ENCODE results near the gene ADISSP.

Gene ADISSP

DNA sequence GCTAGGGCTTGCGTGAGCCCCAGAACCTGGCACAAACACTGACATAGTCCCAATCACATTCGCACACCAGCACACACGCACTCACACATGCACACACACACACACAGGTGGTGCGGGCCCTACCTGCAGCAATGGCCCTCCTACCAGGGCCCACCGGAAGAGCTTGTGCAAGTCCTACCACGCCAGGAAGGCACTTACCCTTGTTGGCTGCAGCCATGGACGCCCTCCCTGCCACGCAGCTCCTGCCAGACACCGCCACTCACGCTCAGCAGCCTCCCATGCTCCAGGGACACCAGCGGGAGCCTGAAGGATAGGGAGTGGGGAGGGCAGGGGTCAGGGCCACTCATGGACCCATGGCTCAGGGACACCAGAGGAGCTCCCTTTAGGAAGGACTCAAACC, 7.7 kb downstream of the ADISSP start:
- TF ChIP-seq ZNF70 (CRISPR knock-in tag; IDR thresholded peaks at IDR 0.05): no peak
- no peak for TF ChIP-seq CSRNP3 (CRISPR knock-in tag; IDR thresholded peaks at IDR 0.05)
- no peak for TF ChIP-seq CREB5 (CRISPR knock-in tag; IDR thresholded peaks at IDR 0.05; ENCODE audit: low read depth)
- TF ChIP-seq ZNF565 (CRISPR knock-in tag; conservative IDR thresholded peaks at IDR 0.05; ENCODE audit: low read depth): no peak
- TF ChIP-seq ZC3H10 (CRISPR knock-in tag; IDR thresholded peaks at IDR 0.05): no peak
- TF ChIP-seq, protein P1, sequence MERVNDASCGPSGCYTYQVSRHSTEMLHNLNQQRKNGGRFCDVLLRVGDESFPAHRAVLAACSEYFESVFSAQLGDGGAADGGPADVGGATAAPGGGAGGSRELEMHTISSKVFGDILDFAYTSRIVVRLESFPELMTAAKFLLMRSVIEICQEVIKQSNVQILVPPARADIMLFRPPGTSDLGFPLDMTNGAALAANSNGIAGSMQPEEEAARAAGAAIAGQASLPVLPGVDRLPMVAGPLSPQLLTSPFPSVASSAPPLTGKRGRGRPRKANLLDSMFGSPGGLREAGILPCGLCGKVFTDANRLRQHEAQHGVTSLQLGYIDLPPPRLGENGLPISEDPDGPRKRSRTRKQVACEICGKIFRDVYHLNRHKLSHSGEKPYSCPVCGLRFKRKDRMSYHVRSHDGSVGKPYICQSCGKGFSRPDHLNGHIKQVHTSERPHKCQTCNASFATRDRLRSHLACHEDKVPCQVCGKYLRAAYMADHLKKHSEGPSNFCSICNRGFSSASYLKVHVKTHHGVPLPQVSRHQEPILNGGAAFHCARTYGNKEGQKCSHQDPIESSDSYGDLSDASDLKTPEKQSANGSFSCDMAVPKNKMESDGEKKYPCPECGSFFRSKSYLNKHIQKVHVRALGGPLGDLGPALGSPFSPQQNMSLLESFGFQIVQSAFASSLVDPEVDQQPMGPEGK (CRISPR knock-in tag; IDR thresholded peaks at IDR 0.05; ENCODE audit: borderline replicate concordance): no peak

DNA sequence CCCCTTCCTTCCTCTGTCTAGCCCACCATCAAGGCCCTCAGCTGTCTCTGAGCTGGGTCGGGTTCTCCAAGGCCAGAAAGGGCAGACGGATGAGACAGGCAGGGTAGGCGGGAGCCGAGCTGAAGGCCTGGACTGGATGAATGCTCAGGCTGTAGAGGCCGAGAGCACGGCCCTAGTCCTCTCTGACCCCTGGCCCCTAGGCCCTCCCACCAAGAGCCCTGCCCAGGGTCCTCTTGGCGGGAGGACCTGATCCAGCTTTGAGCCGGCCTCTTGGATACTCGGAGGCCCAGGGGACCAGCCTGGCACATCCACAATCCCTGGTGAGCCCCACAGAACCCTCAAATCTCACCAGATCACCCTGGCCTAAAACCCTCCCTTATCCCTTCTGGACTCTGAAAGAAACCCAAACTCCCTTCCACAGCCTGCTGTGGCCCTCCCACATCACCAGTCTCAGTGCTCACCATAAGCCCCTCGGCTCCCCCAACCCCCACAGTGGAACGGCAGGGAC, 8.2 kb downstream of the ADISSP start:
- no peak for ATAC-seq
- no peak for TF ChIP-seq ZNF565 (CRISPR knock-in tag; conservative IDR thresholded peaks at IDR 0.05; ENCODE audit: low read depth)
- TF ChIP-seq OSR1 (CRISPR knock-in tag; IDR thresholded peaks at IDR 0.05): no peak
- no peak for TF ChIP-seq ESRRG (CRISPR knock-in tag; IDR thresholded peaks at IDR 0.05)
- TF ChIP-seq, protein P1 (CRISPR knock-in tag; IDR thresholded peaks at IDR 0.05; ENCODE audit: borderline replicate concordance): no peak
- no peak for TF ChIP-seq CREB5 (CRISPR knock-in tag; IDR thresholded peaks at IDR 0.05; ENCODE audit: low read depth)
- TF ChIP-seq BACH2 (CRISPR knock-in tag; IDR thresholded peaks at IDR 0.05; ENCODE audit: borderline replicate concordance): no peak
- TF ChIP-seq TCF4 (CRISPR knock-in tag; IDR thresholded peaks at IDR 0.05; ENCODE audit: borderline replicate concordance): no peak
- TF ChIP-seq CSRNP3 (CRISPR knock-in tag; IDR thresholded peaks at IDR 0.05): no peak
- no peak for TF ChIP-seq RARB (CRISPR knock-in tag; IDR thresholded peaks at IDR 0.05)
- TF ChIP-seq ZNF70 (CRISPR knock-in tag; IDR thresholded peaks at IDR 0.05): no peak
- TF ChIP-seq ZC3H10 (CRISPR knock-in tag; IDR thresholded peaks at IDR 0.05): no peak

More for the DNA sequence above, 7.7 kb downstream of the ADISSP start:
- no peak for ATAC-seq

DNA sequence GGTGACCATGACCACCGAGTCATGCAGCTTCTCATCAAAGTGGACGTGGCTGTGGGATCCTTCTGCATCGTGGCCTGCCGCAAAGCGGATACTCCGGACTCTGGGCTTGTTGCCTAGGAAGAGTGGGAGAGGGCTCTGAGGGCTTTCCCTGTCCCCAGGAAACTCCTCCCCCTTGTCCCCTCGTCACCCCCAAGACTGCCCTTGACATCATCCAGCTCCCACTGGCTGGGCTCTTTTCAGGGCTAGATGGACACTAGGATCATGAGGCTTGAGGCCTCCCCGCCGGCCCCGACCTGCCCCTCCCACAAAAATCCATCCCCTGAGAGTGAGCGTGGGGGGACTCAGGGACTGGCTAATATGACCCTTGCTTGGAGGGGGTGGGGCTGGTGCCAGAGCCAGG, 9.0 kb downstream of the ADISSP start:
- TF ChIP-seq ZFP3 (CRISPR knock-in tag; IDR thresholded peaks at IDR 0.05) (no peak), TCF4 (CRISPR knock-in tag; IDR thresholded peaks at IDR 0.05; ENCODE audit: borderline replicate concordance) (no peak), TOX (CRISPR knock-in tag; IDR thresholded peaks at IDR 0.05; ENCODE audit: borderline replicate concordance) (no peak), OSR1 (CRISPR knock-in tag; IDR thresholded peaks at IDR 0.05) (no peak), ARNTL (CRISPR knock-in tag; IDR thresholded peaks at IDR 0.05; ENCODE audit: borderline replicate concordance, low read depth) (no peak), SNAI2 (CRISPR knock-in tag; IDR thresholded peaks at IDR 0.05) (no peak)
- ATAC-seq: no peak

GRCh38 chr20:3757268-3757667, 10.3 kb downstream of the ADISSP start:
- no peak for TF ChIP-seq TSHZ2 (CRISPR knock-in tag; IDR thresholded peaks at IDR 0.05)
- no peak for TF ChIP-seq OSR1 (CRISPR knock-in tag; IDR thresholded peaks at IDR 0.05)
- TF ChIP-seq ESRRG (CRISPR knock-in tag; IDR thresholded peaks at IDR 0.05): no peak
- no peak for ATAC-seq
